ENCODE measurements around the gene TTC6.

DNA sequence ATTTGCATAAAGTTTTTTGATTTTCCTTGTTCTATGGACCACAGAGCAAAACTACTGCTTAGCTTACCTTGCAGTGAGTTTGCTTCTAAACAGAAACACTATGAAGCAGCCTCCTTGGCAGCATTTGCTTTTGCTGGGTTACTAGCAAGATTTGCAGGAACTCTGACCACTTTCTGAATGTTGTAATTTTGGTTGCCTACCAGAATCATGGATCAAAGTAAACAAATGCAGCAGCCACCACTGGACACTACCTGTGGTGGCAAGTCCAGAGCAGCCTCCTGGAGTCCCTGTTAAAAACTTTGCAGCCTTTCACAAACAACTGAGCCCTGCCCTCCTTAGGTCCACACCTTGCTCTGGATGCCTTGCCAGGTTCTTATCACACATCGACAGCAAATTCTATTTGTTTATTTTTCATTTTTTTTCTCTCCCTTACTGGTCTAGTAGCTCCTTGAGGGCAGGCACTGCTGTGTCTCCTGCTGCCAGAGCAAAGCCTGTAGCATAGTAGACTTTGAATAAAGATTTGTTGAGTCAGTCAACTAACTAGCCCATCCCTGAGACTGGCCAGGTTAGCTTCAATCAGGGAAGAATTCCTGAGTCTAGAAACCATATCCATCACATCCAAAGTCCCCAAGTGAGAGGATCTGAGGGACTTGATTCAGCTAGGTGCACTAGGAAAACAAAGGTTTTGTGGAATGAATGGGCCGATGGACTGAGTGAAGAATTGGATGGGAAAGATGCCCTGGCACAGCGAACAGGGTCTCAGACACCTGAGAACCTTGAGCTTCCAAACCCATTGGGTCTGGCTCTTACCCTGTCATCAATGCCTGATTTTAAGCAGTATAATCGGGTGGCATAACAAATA, 5.7 kb downstream of the TTC6 start:
- TF ChIP-seq, protein P1, sequence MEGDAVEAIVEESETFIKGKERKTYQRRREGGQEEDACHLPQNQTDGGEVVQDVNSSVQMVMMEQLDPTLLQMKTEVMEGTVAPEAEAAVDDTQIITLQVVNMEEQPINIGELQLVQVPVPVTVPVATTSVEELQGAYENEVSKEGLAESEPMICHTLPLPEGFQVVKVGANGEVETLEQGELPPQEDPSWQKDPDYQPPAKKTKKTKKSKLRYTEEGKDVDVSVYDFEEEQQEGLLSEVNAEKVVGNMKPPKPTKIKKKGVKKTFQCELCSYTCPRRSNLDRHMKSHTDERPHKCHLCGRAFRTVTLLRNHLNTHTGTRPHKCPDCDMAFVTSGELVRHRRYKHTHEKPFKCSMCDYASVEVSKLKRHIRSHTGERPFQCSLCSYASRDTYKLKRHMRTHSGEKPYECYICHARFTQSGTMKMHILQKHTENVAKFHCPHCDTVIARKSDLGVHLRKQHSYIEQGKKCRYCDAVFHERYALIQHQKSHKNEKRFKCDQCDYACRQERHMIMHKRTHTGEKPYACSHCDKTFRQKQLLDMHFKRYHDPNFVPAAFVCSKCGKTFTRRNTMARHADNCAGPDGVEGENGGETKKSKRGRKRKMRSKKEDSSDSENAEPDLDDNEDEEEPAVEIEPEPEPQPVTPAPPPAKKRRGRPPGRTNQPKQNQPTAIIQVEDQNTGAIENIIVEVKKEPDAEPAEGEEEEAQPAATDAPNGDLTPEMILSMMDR (conservative IDR thresholded peaks at IDR 0.05): no peak
- TF ChIP-seq EZH2 (IDR thresholded peaks at IDR 0.05; ENCODE audit: low read depth): no peak

Measured in PC-9 (cell line).